Left hindlimb (tissue), 1 donor: ENCODE data around the gene GOLIM4.
A peak's percentile ranks its signal among the peaks of the same experiment; 100 is the strongest.
"Not testable (repeated sequence)": the region's sequence is repeated elsewhere in the genome, so short reads cannot be mapped to it uniquely, and the experiment has no call there.

Experiments
- DNase-seq: peaks from one replicate; pipeline ENCODE4 v3.0.0-alpha.2; 2018

The GOLIM4 gene

DNA sequence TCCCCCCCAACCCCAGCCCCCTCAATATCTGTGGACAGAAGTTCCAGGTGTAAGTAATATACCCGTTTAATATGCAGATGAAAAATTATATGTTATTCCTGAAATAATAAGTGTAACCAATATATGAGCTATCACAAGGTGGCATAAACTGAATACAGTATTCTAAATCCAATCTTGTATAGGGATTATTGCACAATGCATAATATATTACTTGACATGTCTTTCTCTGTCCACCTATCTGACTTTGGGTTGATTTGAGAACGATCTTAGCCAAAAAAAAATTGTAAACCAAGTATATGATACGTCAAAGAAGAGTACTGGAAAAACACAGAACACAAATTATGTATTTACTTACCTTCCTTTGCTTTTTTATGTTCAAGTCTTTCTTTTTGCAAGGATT is 47.8 kb downstream of the GOLIM4 start:
- no peak for DNase-seq

DNA sequence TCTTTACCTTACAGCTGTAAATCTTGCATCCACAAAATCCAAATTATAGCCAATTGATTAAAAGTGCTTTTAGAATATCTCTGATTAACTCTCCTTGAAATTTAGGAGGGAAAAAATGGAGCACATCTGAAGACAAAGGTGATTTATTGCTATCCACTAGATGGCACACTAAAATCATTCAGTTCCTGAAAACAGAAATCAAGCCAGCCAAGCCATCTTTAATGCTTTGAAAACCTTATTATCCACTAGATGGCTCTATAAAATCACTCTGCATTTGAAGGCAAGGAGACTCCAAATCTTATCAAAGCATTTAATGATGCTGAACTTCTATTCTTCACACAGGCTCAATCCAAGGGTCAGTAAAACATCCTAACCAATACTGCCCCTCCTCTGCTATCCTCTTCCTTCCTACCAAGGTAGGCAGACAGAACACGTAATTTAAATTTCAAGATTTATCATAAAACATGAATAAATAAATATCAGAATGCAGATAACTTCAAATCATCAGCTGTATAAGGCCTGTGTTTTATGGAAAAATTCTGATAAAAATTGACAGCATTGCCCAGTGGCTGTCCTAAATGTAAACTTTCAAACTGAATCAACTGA is 48.4 kb downstream of the GOLIM4 start:
- no peak for DNase-seq

DNA sequence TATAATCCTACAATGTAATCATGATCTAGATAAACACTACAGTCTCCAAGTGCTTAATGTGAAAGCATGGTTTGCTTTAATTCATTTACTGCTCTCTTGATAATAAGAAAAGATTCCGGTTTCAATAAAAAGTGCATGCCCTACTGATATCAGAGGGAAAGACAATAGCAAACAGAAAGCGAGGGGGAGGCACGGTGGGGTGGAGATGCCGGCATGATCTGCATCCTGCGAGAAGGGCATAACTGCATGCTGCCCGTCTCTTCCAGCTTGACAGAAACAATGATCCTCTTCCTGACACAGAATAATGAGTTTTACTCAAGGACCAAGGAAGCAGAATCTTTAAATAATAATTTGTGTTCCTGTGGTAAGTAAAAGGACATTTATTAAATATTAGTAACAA is 51.7 kb downstream of the GOLIM4 start:
- DNase-seq, result no peak

DNA sequence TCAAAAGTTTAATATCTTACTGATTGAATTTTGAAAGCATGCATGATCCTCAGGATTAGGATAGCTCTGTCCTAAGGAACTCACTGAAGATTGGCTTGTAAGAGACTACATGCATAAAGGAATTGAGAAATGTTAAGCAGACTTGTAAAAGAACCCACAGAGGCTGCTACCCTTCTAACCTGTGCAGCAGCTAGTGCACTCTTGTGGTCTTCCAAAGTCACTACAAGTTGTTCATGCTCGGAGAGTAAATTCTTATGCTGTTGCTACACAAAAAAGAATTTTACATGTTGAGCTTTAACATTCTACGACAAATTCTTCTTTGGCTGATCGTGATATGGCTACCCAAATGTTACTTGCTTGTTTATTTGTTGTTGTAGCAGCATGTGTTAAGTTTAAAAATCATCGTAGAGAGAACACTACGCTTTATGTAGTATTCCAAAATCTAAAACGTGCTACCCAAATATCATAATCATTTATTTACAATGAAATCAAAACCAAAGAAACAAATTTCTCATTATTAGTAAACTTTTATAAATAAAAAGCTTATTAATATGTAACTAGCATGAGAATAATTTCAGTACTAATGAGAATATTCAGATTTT is 55.0 kb downstream of the GOLIM4 start:
- DNase-seq, result no peak

DNA sequence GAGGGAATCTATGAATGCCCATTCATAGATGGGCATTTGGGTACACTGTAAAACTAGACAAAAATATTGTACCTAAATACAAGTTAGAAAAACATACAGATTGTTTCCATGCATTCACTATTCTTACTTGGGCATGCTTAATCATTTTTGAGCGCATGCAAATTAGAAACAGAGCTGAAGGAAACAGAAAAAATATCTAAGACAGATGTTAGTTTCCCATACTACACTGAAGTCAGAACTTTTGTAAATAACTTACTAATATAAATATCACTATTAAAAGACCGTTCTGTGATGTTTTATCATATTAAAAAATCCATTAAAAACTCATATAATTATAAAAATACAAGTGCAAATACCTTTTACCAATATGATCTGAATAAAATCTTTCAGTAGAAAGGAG is 58.7 kb downstream of the GOLIM4 start:
- DNase-seq, result no peak

DNA sequence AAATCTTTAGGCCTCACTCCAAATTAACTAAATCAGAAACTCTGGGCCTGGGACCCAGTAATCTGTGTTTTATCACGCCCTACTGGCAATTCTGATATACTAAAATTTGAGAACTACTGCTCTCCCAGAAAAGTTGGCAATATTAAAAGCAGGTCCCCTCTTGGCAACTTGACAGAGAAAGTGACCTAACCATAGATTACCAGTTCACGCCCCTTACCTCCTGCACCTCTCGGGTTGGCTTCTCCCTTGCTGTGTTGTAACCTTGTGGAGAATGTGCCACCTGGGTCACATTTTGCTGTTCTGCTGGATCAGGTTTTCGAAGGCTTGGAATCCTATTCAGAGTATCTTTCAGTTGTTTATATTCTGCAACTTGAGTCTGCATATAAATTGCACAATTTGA is 59.1 kb downstream of the GOLIM4 start:
- DNase-seq, result no peak

DNA sequence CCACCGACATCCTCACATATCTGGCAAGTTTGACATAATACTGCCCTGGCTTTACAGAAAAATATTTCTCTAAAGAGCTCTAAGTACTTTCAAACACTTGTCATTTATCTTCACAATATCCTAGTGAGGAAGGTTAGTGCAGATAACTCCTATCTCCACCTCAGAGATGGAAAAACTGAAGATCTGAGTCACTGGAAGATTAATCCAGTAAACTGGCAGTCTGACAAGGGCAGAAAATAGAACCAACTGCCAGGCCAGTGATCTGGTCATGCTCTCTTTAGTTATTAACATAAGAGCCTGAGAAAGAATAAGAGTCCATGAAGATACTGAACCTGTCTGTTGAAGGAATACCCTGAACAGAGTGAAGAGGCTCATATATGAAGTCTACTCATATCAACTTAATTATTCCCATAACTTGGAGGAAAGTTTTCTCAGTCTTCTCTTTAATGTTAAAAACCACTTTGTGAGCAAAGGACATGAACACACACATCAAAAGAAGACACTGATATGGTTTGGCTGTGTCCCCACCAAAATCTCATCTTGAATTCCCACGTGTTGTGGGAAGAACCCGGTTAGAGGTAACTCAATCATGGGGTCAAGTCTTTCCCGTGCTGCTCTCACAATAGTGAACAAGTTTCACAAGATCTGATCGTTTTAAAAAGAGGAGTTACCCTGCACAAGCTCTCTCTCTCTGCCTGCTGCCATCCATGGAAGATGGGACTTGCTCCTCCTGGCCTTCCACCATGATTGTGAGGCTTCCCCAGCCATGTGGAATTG is 61.4 kb downstream of the GOLIM4 start:
- DNase-seq, result no peak

DNA sequence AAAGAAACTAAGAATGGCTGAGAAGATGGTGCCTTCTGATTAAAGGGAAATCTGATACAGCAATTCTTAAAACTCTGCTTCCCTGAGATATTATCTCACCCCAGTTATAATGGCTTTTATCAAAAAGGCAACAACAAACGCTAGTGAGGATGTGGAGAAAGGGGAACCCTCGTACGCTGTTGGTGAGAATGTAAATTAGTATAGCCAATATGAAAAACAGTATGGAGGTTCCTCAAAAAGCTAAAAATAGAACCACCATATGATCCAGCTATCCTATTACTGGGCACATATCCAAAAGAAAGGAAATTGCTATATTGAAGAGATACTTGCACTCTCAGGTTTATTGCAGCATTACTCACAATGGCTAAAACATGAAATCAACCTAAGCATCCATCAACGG is 65.1 kb downstream of the GOLIM4 start:
- DNase-seq, result no peak

DNA sequence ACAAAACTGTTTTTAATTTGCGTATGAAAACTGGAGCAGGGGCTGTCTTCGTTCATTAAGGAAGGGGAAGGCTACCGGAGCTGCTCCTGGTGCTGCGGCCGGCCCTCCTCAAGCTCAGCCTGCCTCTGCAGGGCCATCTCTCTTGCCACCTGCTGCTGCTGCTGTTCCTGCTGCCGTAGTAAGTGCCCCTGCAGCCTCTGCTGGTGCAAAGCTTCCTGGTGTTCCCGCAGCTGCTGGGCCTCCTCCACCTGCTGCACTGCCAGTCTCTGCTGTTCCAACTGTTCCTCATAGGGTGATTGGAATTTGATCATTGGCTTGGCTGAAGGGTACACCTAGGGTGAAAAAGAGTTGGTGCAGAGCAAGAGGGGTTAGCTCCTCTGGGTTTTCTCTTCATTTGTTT is 66.0 kb downstream of the GOLIM4 start:
- DNase-seq, result no peak

DNA sequence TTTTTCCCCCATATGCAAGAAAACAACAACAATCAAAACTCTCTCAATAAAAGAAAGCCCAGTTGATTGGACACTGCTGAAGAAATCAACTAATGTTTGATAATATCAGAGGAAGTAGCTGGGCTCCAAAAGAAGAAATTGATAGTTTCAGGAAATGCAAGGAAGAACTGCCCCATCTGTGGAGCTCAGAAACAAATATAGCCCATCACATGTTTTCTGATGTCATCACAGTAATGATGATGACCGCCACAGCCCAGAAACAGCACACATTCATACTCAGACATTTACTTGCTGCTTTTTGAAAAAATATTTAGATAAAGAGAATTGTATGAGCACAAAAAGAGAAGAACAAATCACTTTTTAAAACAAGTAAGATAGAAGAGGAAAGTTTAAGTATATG is 67.6 kb downstream of the GOLIM4 start:
- no peak for DNase-seq

DNA sequence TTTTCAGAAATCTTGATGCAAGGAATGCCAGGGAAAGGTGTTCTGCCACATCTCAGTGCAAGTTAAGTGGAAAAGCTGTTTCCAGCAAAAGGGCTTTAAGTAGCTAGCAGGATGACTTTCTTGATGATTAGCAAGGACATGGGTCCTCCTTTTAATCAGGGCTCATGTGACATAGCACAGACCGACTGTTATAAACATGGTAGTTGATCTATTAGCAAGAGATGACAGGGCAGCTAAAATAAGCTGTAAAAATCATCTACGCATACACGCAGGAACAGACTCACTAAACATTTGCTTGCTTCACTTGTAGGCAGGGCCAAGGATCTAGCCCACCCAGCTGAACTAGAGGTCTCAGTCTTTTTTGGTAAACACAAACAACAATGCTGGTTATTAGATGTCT is 69.0 kb downstream of the GOLIM4 start:
- no peak for DNase-seq

DNA sequence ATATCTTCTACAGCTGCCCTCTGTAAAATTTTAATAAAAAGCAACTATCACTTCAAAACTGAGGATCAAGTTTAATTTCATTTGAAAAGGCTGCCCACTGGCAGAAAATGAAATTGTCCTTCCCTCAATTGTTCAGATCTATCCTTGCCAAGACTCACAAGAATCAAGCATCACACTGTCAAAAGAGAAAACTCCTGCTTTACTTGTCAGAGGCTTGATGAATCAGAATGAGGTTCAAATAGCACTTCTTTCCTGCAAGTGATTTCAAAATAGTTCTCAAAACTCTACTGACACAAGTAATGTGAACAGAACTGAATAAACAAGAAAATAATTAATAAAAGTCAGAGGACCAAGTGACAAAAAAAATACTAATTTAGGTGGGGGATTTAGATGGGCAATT is 70.6 kb downstream of the GOLIM4 start:
- DNase-seq, result no peak

DNA sequence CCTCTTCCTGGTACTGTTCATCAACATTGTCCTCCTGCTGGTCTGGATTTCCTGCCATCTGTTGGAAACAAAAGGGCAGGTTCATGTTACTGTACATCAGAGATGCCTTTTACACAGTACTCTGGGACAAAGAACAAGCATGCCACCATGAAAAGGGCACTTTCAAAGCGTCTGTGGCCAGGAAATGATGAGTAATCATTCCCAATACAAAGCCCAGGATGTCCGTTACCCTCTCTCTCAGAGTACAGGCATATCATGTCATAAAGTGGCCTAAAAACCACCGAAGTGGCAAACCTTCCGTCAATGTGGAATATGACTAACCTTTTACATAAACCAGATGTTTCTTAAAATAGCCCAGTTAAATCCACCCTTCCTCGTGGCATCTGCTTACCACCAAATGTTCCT is 71.2 kb downstream of the GOLIM4 start:
- peak; percentile 35 for DNase-seq

DNA sequence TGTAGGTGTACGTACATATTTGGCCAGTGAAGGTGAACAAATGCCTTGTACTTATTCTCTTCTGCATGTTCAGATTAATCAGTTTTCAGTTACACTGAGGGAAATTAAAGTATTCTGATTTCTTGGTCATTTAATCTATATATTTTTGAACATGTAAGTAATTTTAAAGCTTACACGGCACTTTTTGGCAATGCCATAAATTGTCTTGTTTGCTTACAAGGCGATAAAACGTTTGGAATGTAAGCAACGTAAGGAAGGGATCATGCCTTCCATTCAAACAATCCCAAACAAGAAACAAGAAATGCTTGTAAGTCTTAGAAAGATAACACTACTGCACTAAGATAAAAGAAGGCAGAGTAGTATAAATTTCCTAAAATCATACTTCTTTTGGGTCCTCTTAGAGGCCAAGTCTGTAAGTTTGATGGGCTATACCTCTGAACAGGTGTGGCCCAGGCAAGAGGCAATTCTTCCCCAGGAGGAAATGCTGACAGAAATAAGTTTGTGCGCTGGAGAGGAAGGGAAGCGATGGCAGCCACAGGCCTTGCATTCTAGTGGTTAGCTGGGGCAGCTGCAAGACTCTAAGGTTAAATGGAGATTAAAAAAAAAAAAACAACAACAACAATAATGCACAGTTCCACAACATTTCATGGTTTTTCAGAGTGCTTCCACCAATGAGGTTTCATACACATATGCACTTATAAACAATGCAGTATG is 73.8 kb downstream of the GOLIM4 start:
- DNase-seq, result no peak

DNA sequence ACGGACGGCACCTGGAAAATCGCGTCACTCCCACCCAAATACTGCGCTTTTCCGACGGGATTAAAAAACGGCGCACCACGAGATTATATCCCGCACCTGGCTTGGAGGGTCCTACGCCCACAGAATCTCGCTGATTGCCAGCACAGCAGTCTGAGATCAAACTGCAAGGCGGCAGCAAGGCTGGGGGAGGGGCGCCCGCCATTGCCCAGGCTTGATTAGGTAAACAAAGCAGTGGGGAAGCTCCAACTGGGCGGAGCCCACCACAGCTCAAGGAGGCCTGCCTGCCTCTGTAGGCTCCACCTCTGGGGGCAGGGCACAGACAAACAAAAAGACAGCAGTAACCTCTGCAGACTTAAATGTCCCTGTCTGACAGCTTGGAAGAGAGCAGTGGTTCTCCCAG is 84.4 kb downstream of the GOLIM4 start:
- not testable (repeated sequence) for DNase-seq

DNA sequence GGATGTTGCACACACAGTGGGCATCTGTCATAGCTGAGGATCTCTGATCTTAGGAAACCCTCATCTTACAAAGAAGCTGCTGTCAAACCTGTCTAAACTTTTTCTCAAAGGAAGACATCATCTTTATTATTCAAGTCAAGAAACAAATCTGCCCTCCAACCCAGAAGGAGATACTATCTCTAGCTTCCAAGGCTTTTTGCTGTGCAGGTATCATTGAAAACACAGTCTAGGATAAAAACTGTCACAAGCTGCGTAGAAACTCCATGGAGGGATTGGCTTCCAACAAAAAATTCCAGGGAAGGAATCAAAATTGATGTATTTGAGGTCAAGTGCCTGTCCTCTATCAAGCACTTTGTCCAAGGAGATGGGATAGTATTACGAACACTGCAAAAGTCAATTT is 89.1 kb downstream of the GOLIM4 start:
- DNase-seq, result no peak

DNA sequence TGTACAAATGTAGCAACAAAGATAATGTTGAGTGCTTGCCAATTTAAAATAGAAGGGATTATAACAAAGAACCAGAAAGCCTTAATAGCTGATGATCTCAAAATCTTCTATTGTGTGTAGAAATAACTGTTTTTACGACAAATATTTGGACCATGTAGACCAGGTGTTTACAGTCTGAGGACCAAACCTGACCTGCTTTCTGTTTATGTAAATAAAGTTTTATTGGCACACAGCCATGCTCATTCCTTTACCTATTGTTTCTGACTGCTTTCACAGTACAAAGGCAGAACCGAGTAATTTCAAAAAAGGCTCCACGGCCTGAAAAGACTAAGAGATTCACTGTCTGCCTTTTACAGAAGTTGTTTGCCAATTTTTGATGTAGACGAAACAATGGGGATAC is 91.8 kb downstream of the GOLIM4 start:
- no peak for DNase-seq

DNA sequence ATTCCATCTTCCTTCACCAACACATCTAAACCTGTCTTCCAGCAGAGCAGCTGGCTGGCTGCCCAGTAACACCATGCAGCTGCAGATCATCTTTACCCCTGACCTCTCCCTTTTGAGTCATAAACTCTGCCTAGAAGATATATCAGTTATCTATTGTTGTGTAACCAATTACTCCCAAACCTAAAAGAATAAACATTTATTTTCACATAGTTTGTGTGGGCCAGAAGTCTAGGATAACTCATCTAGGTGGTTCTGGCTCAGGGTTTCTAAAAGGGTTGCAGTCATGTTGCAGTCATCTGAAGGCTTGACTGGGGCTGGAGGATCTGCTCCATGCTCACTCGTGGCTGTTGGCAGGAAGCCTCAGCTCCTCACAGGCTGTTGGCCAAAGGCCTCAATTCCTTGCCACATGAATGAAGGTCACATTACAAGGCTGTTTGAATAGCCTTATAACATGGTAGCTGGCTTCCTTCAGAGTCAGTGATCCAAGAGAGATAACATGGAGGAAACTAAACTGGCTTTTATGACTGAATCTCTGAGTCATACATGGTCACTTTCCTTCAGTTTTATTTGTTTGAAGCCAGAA is 92.8 kb downstream of the GOLIM4 start:
- DNase-seq, result no peak

DNA sequence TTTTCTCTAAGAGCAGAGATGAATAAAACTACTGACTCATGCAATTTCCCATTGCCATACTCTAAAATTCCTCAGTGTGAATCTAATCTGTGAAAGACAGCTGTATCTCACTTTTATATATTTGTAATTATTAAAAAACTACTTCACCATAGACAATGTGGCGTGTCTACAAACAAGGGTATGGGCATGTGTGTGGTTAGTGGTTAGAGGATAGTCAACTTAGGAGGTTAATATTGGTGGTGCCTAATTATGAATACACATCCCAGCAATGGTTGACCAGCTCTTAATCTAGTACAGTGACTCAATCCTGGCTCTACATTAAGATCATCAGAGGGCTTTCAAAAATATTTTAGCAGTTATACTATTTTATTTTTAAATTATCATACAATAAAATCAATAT is 94.5 kb downstream of the GOLIM4 start:
- no peak for DNase-seq

DNA sequence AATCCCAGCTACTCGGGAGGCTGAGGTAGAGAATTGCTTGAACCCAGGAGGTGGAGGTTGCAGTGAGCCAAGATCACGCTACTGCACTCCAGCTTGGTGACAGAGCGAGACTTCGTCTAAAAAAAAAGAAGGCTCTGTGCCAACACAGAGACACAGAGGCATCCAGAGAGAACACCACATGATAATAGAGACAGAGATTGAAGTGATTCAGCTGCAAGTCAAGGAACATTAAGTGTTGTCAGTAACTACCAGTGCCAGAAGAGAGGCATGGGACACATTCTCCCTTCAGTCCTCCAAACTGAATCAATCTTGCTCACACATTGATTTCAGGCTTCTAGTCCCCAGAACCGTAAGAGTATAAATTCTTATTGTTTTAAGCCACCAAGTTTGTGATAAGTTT is 97.5 kb downstream of the GOLIM4 start:
- DNase-seq, result no peak

DNA sequence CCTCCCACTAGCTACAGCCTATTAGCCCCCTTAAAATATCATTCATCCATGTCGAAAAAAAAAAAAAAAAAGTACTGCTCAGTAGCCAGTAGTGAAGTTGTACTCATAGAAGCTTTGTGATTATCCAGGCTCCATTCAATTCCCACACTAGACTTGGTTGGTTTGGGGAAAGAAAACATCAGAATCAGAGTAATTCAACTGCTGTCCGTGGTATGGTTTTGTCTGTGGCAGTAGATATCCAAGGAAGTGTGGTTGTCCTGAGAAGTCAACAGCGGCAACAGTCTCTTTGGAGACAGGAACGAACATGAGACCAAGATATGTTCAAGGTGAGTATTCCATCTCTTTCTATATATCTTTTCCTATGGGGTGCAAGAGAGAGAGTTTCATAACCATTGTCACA is 99.2 kb downstream of the GOLIM4 start:
- DNase-seq, result no peak

DNA sequence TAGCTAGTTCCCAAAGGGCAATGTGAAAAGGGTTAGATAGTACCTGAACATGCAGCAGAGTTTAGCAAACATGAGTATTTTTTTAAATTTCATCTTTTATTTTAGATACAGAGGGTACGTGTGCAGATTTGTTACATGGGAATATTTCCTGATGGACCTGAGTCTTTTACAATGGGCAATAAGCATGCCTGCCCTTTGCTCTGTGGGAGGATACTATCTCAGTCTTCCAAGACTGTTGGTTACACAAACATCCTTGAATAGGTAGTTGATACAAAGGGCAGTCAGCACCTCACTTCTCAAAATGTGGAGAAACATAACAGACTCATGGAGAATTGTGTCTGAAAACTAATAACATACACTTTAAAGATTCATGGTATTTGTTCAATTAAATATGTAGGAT is 103.3 kb downstream of the GOLIM4 start:
- DNase-seq, result no peak

DNA sequence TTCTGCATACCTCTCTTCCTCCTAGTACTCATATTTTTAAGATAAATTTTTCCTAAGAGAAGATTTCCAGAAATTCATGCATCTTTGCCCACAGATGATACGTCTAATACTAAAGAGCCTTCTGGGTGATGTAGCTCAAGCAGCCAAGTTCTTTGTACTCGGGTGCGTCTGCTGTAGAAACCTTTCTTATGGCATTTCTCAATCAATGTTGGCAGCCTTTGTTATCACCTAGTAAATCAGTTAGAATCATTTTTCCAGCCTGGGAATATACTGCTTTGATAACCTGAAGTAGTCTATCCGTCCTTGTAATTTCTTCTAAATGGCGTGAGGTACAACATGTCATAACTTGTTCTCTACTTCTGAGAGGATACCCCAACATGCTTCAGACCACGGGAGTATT is 104.5 kb downstream of the GOLIM4 start:
- DNase-seq, result no peak

DNA sequence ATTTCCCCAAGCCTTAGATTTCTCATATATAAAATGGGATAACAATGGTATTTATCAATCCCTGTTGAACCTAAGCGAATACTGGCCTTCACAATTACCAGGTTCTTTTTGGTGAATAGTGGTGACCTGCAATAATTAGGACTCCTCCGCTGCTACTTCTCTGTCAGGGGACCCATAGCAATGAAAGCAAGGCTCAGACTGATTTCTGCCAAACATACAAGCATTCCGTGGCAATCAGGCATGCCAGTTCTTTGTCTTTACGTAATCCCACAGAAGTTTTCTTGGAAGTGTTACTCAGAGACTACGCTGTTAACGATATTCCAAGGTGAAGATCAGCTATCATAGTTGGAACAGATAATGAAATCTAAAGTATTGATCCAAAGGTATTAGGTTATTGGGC is 105.7 kb downstream of the GOLIM4 start:
- DNase-seq, result no peak
